GM12878 (cell line): ENCODE results near the gene CEP128. TPM values are rescaled to one million over a fixed set of nuclear protein-coding genes. Genes with fewer than 3 reads are reported as not detected.

Experiments used
- ATAC-seq: fragments of 200-7000 bp; cut with Tn5 transposase; 3 replicates; pipeline ENCODE4 v1.9.1; 2020; ENCODE audit warnings: mild to moderate bottlenecking, moderate library complexity
- BruUV-seq: library from RNA; stranded (reverse); fragments of 400-500 nt; replicated peaks from 2 replicates; lab custom pipeline; 2021; lab: Mats Ljungman, UMichigan
- CTCF ChIA-PET: fragments of 300-600 bp; sonication (Branson Sonifier 250); formaldehyde crosslinking; extraction: SDS; loops from one replicate; lab custom pipeline; 2021; ENCODE audit warnings: inconsistent platforms; lab: Yijun Ruan, JAX
- POLR2A ChIA-PET: fragments of 350-600 bp; formaldehyde crosslinking; extraction: SDS; loops from one replicate; lab custom pipeline; 2021; ENCODE audit warnings: inconsistent platforms; lab: Charles Lee
- RAD21 ChIA-PET: fragments of 300-600 bp; sonication (Branson Sonifier 250); formaldehyde crosslinking; loops from one replicate; lab custom pipeline; 2023; ENCODE audit warnings: antibody characterized with exemption; ENCODE audit not compliant: unreplicated experiment; lab: Charles Lee
- SMC1A ChIA-PET: fragments of 300-600 bp; sonication (Branson Sonifier 250); formaldehyde crosslinking; loops from one replicate; lab custom pipeline; 2023; ENCODE audit not compliant: unreplicated experiment, uncharacterized antibody; lab: Charles Lee
- DNase-seq: peaks from one replicate; pipeline ENCODE4 v3.0.0-alpha.2; 2011; ENCODE audit warnings: low read depth, low spot score
- FAIRE-seq: peaks from 3 replicates; lab custom pipeline; 2011; peaks lifted over from hg19 to GRCh38; lab: Jason Lieb, UNC
- H2AFZ ChIP-seq: 2 replicates; pipeline ENCODE4 v1.6.0; 2011; ENCODE audit warnings: low read depth, low read length, control low read depth; ENCODE audit not compliant: control insufficient read depth
- H3K27ac ChIP-seq: 2 replicates; pipeline ENCODE4 v1.5.1; 2011; ENCODE audit warnings: control low read depth; ENCODE audit not compliant: control insufficient read depth, insufficient read depth
- H3K27me3 ChIP-seq, 2 experiments: replicated peaks in 1 of 2; 2 replicates each; pipeline versions ENCODE4 v1.6.0 to v1.6.1; 2011; ENCODE audit warnings: low read length in 1 of 2; ENCODE audit not compliant: control insufficient read depth in 2 of 2, insufficient read depth in 2 of 2
- H3K36me3 ChIP-seq, 2 experiments: 2 replicates each; pipeline ENCODE4 v1.5.1; 2011; ENCODE audit warnings: low read length in 1 of 2; ENCODE audit not compliant: control insufficient read depth in 2 of 2, insufficient read depth in 2 of 2
- H3K4me1 ChIP-seq: 2 replicates; pipeline ENCODE4 v1.6.1; 2011; ENCODE audit warnings: mild to moderate bottlenecking, low read length, moderate library complexity, mixed read lengths; ENCODE audit not compliant: control insufficient read depth, insufficient read depth
- H3K4me2 ChIP-seq: 2 replicates; pipeline ENCODE4 v1.6.0; 2011; ENCODE audit warnings: control low read depth; ENCODE audit not compliant: control insufficient read depth, insufficient read depth
- H3K4me3 ChIP-seq: fragments of 200-600 bp; sonication (generic); 2 replicates; pipeline ENCODE4 v1.5.1; 2016
- H3K79me2 ChIP-seq: 2 replicates; pipeline ENCODE4 v1.6.0; 2011; ENCODE audit warnings: low read length; ENCODE audit not compliant: control insufficient read depth, insufficient read depth
- H3K9ac ChIP-seq: 2 replicates; pipeline ENCODE4 v1.8.0; 2011; ENCODE audit warnings: low read length, control low read depth, mixed read lengths; ENCODE audit not compliant: control insufficient read depth, insufficient read depth
- H3K9me3 ChIP-seq: replicated peaks from 3 replicates; pipeline ENCODE4 v1.5.1; 2011; ENCODE audit warnings: mild to moderate bottlenecking, low read length; ENCODE audit not compliant: control insufficient read depth, insufficient read depth
- H4K20me1 ChIP-seq: 2 replicates; pipeline ENCODE4 v1.6.0; 2011; ENCODE audit not compliant: control insufficient read depth, insufficient read depth
- BRCA1 ChIP-seq: IDR thresholded peaks from 2 replicates; pipeline ENCODE4 v1.6.1; 2011; ENCODE audit warnings: low read depth, low read length, improper control_type of control experiment
- E4F1 ChIP-seq: fragments of 450-650 bp; IDR thresholded peaks from 2 replicates; pipeline ENCODE4 v1.6.1; 2018; ENCODE audit warnings: borderline replicate concordance, mild to moderate bottlenecking; ENCODE audit not compliant: partially characterized antibody
- ESRRA ChIP-seq: IDR thresholded peaks from 2 replicates; pipeline ENCODE4 v1.6.1; 2012; ENCODE audit warnings: mild to moderate bottlenecking, low read length, improper control_type of control experiment
- KDM1A ChIP-seq: fragments of 200-600 bp; sonication (generic); IDR thresholded peaks from 2 replicates; pipeline ENCODE4 v1.6.1; 2016; ENCODE audit warnings: borderline replicate concordance
- RELA ChIP-seq: fragments of 450-650 bp; IDR thresholded peaks from 2 replicates; pipeline ENCODE4 v1.8.0; 2014; ENCODE audit warnings: borderline replicate concordance; ENCODE audit not compliant: partially characterized antibody
- SMARCA5 ChIP-seq: fragments of 450-650 bp; IDR thresholded peaks from 2 replicates; pipeline ENCODE4 v1.6.1; 2017; ENCODE audit warnings: mild to moderate bottlenecking
- ZNF24 ChIP-seq: fragments of 450-650 bp; IDR thresholded peaks from 2 replicates; pipeline ENCODE4 v1.6.1; 2017; ENCODE audit warnings: antibody characterized with exemption, mild to moderate bottlenecking
- WGBS: methylation state at CpG from one replicate; pipeline ENCODE4 v1.1.6; 2016; ENCODE audit warnings: low lambda C conversion rate; ENCODE audit not compliant: insufficient replicate concordance, insufficient coverage; ENCODE audit errors: missing lambda C conversion rate; 5-methylcytosine and 5-hydroxymethylcytosine counted together
- in situ Hi-C: fragments of 300-500 bp; cut with MboI; formaldehyde crosslinking; loops from 9 replicates; pipeline ENCODE4 v1.14.3; 2018; ENCODE audit warnings: mixed read lengths
- intact Hi-C: fragments of 100-400 bp; cut with micrococcal nuclease; formaldehyde crosslinking; loops from one replicate; pipeline ENCODE4 v1.14.2; 2022; ENCODE audit not compliant: unreplicated experiment
- polyA plus RNA-seq, 11 experiments: library from polyadenylated mRNA; depleted of rRNA in 4 of 11; unstranded in 6 of 11; stranded (reverse) in 5 of 11; fragments of >200 nt; fragmentation: Nextera tagmentation in 4 of 11; fragmentation: Illumina TruSeq in 1 of 11; extraction: Ambion mirVana in 4 of 11; extraction: Trizol in 1 of 11; gene quantifications; 1 replicate in 1 of 11; 2 replicates in 10 of 11; pipeline versions ENCODE4 v1.2.1 to v1.2.3, GENCODE V29; 2011 to 2016; ENCODE audit warnings: inconsistent platforms in 2 of 11, missing spikeins in 2 of 11, low read depth in 1 of 11
- total RNA-seq, 4 experiments: library from RNA; depleted of rRNA in 3 of 4; stranded (reverse); fragments of >200 nt in 3 of 4; fragmentation: Illumina TruSeq in 1 of 4; extraction: Trizol in 1 of 4; gene quantifications; 2 replicates each; pipeline versions ENCODE4 v1.2.1 to v1.2.3, GENCODE V29; 2013 to 2021

The CEP128 gene
- total and polyA plus RNA-seq, 10 of the 15 experiments (the other 5 are each of a cell fraction or from before 2014, with no cell fraction given), result 1.1 to 6.7 (median 3.4) TPM

GRCh38 chr14:80605536-80605935, 336.0 kb downstream of the CEP128 start (continued):
- TF ChIP-seq E4F1, result no peak
- no peak for TF ChIP-seq RELA

- Histone ChIP-seq H3K9ac (no peak overlapping the region), H3K79me2 (no peaks in the 10 kb centered on the region), H3K4me3 (no peak overlapping the region), H3K27me3 (no peaks in the 10 kb centered on the region), H4K20me1 (no peaks in the 10 kb centered on the region), H2AFZ (no peak overlapping the region), H3K36me3 (no peaks in the 10 kb centered on the region), H3K4me1 (no peaks in the 10 kb centered on the region), H3K27ac (no peak overlapping the region), H3K4me2 (no peak overlapping the region), H3K9me3 (no peaks in the 10 kb centered on the region)
- CTCF ChIA-PET, result no interaction called here
- in situ Hi-C loops, result no loop called here
- DNase-seq (no peak), ATAC-seq (no peak), FAIRE-seq (no peak)
- WGBS, result 59% methylated on average over 1 of the region's 1 CpG
- TF ChIP-seq KDM1A, result no peak
- TF ChIP-seq ESRRA, result no peak
- TF ChIP-seq BRCA1, result no peak
- no peak for TF ChIP-seq ZNF24
- TF ChIP-seq SMARCA5, result no peak
- SMC1A ChIA-PET, result no interaction called here
- POLR2A ChIA-PET, result no interaction called here
- no TSS peak for BruUV-seq
- intact Hi-C loops, result no loop called here
- RAD21 ChIA-PET, result no interaction called here
Measured at GRCh38 chr14:80602946-80603345, 338.6 kb downstream of the CEP128 start.
